Brain microvascular endothelial cell (primary cell): ENCODE data around the gene CFAP74.

Source experiments
- DNase-seq: peaks from one replicate; pipeline ENCODE4 v3.0.0-alpha.2; 2020
- H3K27ac ChIP-seq: fragments of 250-450 bp; sonication (Bioruptor Pico); 2 replicates; pipeline ENCODE4 v1.5.1; 2020; ENCODE audit warnings: mild to moderate bottlenecking, moderate library complexity
- H3K27me3 ChIP-seq: fragments of 250-450 bp; sonication (Bioruptor Pico); replicated peaks from 2 replicates; pipeline ENCODE4 v1.5.1; 2020; ENCODE audit warnings: mild to moderate bottlenecking
- H3K36me3 ChIP-seq: fragments of 250-450 bp; sonication (Bioruptor Pico); replicated peaks from 2 replicates; pipeline ENCODE4 v1.5.1; 2020; ENCODE audit warnings: mild to moderate bottlenecking
- H3K4me3 ChIP-seq: 2 replicates; pipeline ENCODE4 v1.5.1; 2011; ENCODE audit warnings: low read depth, mild to moderate bottlenecking, control low read depth, low read length, moderate library complexity
- CTCF ChIP-seq: IDR thresholded peaks from 2 replicates; pipeline ENCODE4 v1.5.1; 2011; ENCODE audit warnings: low read depth, mild to moderate bottlenecking, moderate library complexity, low read length, control low read depth, inconsistent platforms; ENCODE audit errors: missing control alignments
- in situ Hi-C: cut with HindIII; loops from 2 replicates; pipeline ENCODE4 v1.10.0; 2017; ENCODE audit warnings: low sequenced_read_pairs, low pct_ligation_motif_present

Gene CFAP74

GRCh38 chr1:2000432-2000831 lies 3.2 kb downstream of the CFAP74 start:
- H3K27me3 ChIP-seq = peaks cover 17% of the 10 kb centered on the region
- H3K27ac ChIP-seq = no peak overlapping the region
- H3K36me3 ChIP-seq = no peaks in the 10 kb centered on the region
- in situ Hi-C loops = no loop called here
- H3K4me3 ChIP-seq = no peak overlapping the region
- no peak for TF ChIP-seq CTCF
- no peak for DNase-seq

DNA sequence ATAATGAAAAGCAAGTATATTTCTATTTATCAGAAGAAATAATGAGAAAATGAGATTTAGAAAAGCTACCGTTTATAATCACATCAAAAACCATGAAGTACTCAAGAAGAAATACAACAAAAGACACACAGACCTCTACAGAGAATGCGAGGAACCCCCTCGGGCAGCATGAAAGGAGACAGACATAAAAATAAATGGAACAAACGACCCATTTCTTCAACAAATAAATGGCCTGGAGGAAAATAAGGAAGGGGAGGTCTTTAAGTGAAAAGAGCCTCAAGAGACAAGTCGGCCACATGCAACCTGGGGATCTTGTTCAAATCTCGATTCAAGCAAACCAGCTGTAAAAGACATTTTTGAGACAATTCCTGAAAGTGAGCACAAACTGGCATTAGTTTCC lies 6.0 kb downstream of the CFAP74 start:
- no peaks in the 10 kb centered on the region for H3K27me3 ChIP-seq
- H3K27ac ChIP-seq = no peak overlapping the region
- H3K4me3 ChIP-seq = no peak overlapping the region
- DNase-seq = no peak
- no peaks in the 10 kb centered on the region for H3K36me3 ChIP-seq
- in situ Hi-C loops = no loop called here
- no peak for TF ChIP-seq CTCF

- no peaks in the 10 kb centered on the region for H3K27me3 ChIP-seq
- H3K27ac ChIP-seq = no peak overlapping the region
- no peak for DNase-seq
- no peak for TF ChIP-seq CTCF
- no peak overlapping the region for H3K4me3 ChIP-seq
- no peaks in the 10 kb centered on the region for H3K36me3 ChIP-seq
- in situ Hi-C loops = no loop called here
Measured at GRCh38 chr1:1996207-1996651, 7.4 kb downstream of the CFAP74 start.

DNA sequence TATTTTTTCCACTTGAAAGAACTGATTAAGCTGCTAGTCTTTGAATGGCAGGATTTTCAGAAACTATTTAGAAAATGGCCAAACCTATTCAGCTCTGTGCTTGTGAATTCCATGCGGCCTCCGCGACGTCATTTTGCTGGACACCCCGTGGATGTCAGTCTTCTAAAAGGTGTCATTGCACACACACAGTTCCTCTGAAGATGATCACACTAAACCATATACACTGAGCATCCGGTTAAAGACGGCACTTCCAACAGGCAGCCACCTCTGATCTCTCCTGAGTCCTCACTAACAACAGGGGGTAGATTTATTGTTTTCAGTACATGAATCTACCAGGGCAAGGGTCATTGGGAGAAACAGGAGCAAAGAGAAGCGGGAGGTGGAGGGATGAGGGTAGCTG lies 9.1 kb downstream of the CFAP74 start:
- no peaks in the 10 kb centered on the region for H3K27me3 ChIP-seq
- H3K27ac ChIP-seq = no peak overlapping the region
- in situ Hi-C loops = no loop called here
- no peak overlapping the region for H3K4me3 ChIP-seq
- no peaks in the 10 kb centered on the region for H3K36me3 ChIP-seq
- no peak for DNase-seq
- TF ChIP-seq CTCF = no peak

DNA sequence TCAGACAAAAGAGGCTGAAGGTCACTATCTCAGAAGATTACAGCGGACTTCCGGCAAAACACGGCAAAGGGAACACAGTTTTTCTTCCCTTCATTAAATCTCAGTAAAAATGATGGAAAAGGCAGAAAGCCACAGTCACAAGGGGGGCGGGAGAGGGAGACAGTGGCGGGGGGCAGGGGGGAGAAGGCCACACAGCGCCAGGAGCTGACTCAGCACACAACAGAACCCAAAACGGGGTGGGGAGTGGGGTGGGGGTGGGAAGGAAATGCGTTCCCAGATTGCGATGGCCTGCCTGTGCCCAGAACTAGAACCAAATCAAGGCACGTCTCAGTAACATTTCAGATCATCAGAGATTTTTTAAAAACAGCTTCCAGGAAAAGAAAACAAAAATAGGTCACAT lies 13.4 kb downstream of the CFAP74 start:
- no peak for TF ChIP-seq CTCF
- Histone ChIP-seq H3K4me3 (no peak overlapping the region), H3K36me3 (no peaks in the 10 kb centered on the region), H3K27ac (no peak overlapping the region), H3K27me3 (no peaks in the 10 kb centered on the region)
- no peak for DNase-seq
- in situ Hi-C loops = no loop called here

DNA sequence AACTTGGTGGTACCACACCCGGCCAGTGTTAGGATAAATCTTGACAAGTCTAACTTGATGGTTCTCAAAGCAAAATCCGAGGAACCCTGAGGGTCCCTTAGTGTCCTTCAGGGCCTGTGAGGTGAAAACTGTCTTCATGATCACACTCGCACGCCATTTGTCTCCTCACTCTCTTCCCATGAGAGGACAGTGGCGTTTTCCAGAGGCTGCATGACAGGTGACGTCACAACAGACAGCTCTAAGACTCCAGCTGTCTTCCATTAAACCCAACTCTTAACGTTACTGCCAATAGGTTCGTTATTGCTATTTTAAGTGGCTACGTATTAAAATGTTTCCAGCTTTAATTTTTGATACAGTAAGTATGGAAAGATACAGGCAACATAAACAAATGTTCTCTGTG lies 13.8 kb downstream of the CFAP74 start:
- in situ Hi-C loops = no loop called here
- H3K27ac ChIP-seq = no peak overlapping the region
- H3K36me3 ChIP-seq = no peaks in the 10 kb centered on the region
- no peak for DNase-seq
- H3K4me3 ChIP-seq = no peak overlapping the region
- TF ChIP-seq CTCF = no peak
- H3K27me3 ChIP-seq = no peaks in the 10 kb centered on the region
